Skin epidermis (tissue), 12 donors: ENCODE measurements around the gene KCND1.
A peak's percentile ranks its signal among the peaks of the same experiment; 100 is the strongest.

Source experiments
- H3K27ac ChIP-seq, 21 experiments: fragments of 200-600 bp; sonication (generic) in 11 of 21; one replicate each; pipeline ENCODE4 v1.5.0; 2020; ENCODE audit warnings: mild to moderate bottlenecking in 3 of 21, inconsistent platforms in 2 of 21, moderate library complexity in 2 of 21
- H3K4me3 ChIP-seq, 7 experiments: fragments of 200-600 bp; sonication (generic) in 2 of 7; one replicate each; pipeline ENCODE4 v1.5.0; 2020; ENCODE audit warnings: inconsistent platforms in 2 of 7, mild to moderate bottlenecking in 2 of 7, moderate library complexity in 1 of 7

The KCND1 gene

DNA sequence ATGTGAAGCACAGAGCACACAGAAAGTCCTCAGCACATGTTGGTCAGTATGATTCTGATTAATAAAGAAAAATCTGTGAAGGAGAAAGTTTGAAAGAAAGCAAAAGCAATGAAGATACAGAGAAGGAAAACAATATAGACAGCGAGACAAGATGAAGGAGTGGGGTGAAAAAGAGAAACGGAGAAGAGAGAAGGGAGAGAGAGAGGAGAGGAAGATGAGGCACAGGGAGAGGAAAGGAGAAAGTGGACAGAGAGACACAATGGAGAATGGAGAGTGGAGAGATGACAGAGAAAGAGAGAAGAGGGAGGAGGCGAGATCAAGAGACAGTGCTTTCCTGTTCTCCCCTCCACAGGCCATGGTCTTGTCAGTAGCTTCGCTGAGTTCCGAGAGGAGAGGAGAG, 3.9 kb upstream of the KCND1 start:
- H3K4me3 ChIP-seq, result no peak overlapping the region

DNA sequence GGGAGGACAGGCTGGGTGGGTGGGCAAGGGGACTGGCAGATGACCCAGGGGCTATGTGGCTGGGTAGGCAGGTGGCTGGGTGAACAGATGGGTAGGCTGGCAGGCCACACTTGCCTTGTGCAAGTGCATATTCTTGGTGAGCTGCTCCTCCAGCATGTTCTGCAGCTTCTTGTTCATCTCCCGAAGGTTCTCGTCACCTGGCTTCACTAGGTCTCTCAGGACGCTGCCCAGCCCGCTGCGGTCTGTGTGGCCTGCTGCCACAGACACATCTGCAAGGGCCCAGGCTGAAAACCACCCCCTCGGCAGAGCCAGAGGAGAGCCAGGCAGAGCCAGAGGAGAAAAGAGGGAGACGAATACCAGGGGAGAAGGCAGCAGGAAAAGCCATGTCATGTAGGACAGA, 3.4 kb upstream of the KCND1 start:
- no peak overlapping the region for H3K4me3 ChIP-seq
- no peak overlapping the region for H3K27ac ChIP-seq

More for the DNA sequence above, 3.9 kb upstream of the KCND1 start:
- H3K27ac ChIP-seq, result no peak overlapping the region

- Histone ChIP-seq H3K27ac (no peak overlapping the region), H3K4me3 (no peak overlapping the region)
These were observed 2.9 kb upstream of the KCND1 start for GRCh38 chrX:48974574-48974973.

- Histone ChIP-seq H3K4me3 (no peak overlapping the region), H3K27ac (no peak overlapping the region)
These were observed 2.4 kb upstream of the KCND1 start for GRCh38 chrX:48974033-48974432.

DNA sequence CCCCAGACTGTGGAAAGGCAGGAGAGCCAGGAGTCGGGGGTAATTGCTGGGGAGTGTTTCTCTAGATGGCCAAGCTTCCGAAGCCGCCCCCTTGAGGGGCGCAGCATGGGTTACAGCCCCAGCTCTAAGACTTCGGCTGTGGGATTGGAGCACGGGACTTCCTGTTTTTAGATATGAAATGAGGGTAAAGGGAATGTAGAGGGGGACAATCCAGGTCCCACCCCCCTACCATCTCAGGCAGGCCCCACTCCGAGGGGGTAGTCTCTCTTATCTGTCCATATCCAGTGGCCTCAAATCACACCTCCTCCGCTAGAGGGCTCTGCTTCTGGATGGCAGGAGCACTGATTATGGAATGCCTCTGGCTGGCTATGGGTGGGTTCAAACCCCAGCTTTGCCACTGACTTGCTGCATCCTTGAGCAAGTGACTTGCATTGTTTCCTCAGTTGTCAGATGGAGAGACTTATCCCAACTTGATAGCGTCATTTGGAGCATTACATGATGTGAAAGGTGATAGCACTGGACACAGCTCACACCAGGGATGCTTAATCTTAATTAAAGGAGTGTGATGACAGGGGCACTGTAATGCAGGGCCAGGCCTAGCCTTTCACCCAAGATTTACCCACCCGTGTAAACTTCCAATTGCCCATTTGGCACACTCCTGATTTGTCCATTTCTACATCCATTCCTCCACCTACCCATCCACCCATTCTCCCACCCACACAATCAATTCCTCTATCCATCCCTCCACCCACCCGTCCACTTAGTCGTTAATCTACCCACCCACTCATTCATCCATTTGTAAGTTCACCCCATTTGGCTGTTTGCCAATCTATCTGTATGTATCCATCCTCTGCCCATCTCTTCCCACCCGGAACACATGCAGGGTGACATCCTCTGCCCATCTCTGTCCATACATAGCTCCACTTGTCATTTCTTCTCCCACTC, 848 bp upstream of the KCND1 start:
- peak overlapping the region; percentile 8 to 30 (median 11) for H3K4me3 ChIP-seq
- peak overlapping the region in 5 of 21 experiments; percentile 5 to 49 (median 17) for H3K27ac ChIP-seq

- Histone ChIP-seq H3K4me3 (no peak overlapping the region), H3K27ac (no peak overlapping the region)
These were observed 2.2 kb downstream of the KCND1 start for GRCh38 chrX:48969471-48969870.

DNA sequence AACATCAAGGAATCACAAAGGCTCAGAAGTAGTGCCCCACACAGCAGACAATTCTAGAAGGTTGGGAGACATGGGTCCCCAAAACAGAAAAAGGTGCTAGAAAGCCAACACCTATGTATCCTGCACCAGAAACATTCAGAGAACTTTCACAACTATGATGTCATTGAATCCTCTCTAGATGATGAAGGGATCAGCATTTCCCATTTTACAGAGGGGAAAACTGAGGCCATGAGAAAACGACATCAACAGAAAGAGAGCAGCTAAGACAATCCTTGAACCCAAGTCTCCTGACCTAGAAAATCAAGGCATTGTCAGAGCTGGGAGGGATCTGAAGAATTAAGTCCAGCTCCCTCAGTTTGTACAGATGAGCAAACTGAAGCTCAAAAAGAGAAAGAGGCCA, 3.3 kb downstream of the KCND1 start:
- H3K27ac ChIP-seq, result no peak overlapping the region
- H3K4me3 ChIP-seq, result no peak overlapping the region

DNA sequence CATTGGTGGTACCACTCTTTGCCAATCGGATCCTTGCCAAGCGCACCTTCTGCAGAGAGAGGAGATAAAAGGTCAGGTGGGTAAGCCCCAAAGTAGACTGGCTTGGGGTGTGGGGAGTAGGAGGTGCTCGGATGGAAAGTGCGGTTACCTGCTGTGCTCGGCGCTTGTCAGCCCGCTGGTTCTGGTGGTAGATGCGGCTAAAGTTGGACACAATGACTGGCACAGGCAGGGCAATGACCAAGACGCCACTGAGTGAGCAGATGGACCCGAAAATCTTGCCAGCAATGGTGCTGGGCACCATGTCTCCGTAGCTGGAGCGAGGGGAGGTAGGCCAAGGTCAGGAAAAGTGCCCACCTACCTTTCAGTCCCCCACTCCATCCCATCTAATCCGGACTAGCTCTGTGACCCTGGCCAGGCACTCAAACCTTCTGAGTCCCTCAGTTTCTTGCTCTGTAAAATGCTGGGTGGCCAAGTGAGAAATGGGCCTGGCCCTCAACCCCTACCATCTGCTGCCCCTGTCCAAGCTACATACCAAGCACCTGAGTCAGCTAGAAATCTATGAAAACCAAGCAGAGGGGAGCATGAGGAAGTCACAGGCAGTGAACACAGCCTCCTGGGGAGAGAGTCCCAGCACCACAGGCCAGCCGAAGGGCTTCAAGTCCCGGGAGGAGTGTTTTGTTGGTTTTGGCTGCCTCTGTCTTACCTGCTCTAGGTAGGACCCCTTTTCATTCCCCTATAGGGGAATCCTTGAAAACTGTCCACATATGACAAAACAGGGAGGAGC, 4.7 kb downstream of the KCND1 start:
- Histone ChIP-seq H3K4me3 (no peak overlapping the region), H3K27ac (no peak overlapping the region)

- no peak overlapping the region for H3K4me3 ChIP-seq
- no peak overlapping the region for H3K27ac ChIP-seq
These were observed 5.7 kb downstream of the KCND1 start for GRCh38 chrX:48965959-48966358.

DNA sequence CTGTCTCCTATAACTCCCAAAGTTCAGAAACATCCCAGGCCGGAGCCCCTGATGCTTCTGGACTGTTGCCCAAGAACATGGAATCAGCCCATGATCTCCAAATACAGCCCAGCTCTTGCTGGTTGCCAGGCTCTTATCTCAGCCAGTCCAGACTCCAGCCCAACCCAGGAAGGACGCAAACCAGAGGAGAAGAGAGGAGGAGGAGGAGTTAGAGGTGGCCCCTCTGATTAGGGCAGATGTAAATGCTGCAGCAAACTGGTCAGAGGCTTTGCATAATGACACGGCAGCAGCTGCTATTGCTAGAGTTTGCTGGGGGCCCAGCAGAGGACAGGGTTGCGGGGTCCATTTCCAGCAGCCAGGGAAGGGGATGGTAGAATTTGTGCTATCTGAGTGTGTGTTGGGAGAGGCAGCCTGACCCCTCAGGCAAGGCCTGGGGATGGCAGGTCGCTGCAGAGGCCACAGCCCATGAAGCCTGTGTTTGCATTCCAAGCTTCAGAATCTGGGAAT, 10.0 kb downstream of the KCND1 start:
- Histone ChIP-seq H3K27ac (no peak overlapping the region), H3K4me3 (no peak overlapping the region)

DNA sequence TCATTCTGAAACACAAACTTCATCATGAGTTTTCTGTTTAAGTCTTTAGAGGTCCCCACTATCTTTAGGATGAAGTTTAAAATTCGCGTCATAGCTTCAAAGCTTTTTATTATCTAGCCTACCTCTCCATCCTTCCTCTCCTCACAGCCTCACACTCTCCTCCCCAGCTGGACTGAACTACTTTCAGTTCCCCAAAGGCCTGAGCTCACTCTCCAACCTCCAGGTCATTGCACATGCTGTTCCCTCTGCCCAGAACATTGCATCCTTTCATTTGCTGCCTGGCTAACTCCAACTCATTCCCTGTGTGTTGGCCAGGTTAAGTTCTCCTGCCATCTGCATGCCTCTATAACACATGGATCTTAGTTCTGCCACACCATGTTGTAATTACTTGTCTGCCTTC, 11.4 kb downstream of the KCND1 start:
- H3K4me3 ChIP-seq, result no peak overlapping the region
- no peak overlapping the region for H3K27ac ChIP-seq

- Histone ChIP-seq H3K27ac (peak overlapping the region; percentile 31 to 94 (median 87)), H3K4me3 (peak overlapping the region; percentile 36 to 70 (median 55))
These were observed 13.0 kb downstream of the KCND1 start for GRCh38 chrX:48958635-48959094.

DNA sequence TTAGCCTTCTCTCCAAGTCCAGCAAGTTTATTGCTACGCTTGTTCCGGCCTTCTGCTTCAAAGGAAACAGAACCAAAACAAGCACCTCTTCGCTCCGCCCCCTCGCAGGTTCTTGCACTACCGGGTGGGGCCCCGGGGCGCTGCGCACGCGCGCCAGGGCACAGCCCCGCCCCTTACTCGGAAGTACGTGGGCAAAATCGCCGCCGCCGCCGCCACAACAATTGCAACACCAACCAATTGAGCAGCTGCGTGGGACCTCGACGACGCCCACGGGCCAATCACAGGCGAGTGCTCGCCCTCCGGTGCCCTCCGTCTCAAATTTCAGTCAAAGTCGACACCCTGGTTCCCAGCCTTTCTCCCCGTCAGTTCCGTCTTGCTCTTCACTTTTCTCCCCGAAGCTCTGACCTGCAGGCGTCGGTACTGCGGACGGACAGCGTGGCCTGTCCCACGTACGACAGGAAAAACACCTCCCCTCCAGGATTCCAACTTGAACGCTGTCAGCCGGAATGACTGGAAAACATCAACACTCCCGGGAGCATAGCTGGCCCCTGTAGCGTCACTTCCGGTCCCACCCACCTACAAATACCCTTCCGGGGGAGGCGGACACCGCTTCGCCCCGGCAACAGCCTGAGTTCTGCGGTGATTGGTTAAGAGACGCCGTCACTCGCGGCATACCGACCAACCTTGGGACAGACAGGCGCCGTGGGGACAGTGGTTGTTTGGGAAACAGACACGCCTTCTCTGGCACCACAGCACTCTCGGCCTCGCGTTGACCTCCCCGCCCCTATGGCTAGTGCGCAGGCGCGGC, 13.6 kb downstream of the KCND1 start:
- peak overlapping the region; percentile 54 to 75 (median 63) for H3K4me3 ChIP-seq
- peak overlapping the region; percentile 72 to 94 (median 89) for H3K27ac ChIP-seq

- H3K27ac ChIP-seq, result peak within 1 kb of the TSS; percentile 72 to 94 (median 89)
- H3K4me3 ChIP-seq, result peak within 1 kb of the TSS; percentile 54 to 75 (median 63)
These were observed 14.2 kb downstream of the KCND1 start, which contains the start of gene OTUD5 for GRCh38 chrX:48957477-48957826. OTUD5 (minus strand) TSS chrX:48957607; CDS start chrX:48957570, 37 bp downstream.

DNA sequence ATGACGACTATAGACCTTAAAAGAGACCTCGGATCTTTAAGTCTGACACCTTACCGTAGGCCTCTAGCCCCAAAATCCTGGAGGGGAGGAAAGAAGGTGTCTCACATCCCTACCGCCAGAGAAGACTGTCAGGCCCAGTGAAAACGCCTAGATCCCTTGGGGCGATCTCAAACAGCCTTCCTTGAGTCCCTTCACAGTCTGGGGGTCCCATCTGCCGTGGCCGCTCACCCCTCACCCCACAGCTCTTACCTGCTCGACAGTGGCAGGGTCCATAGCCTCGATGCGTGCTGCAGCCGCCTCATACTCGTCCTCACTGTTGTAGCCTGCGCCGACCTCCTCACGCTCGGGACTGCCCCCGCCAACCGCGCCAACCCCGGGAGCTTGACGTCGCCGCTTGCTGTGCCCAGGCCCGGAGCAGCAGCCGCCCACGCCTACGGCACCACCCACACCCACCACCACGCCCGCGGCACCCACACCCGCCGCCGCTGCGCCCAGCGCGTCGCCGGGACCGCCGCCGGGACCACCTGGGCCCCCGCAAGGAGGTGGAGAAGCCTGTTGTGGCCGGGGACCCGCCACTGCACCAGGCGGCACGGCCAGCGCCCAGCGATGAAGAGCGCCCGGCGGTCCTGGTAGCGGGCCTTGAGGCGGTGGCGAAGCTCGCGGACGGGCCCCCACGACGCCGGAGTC, 14.8 kb downstream of the KCND1 start:
- Histone ChIP-seq H3K27ac (peak overlapping the region in 20 of 21 experiments; percentile 39 to 94 (median 89)), H3K4me3 (peak overlapping the region; percentile 54 to 75 (median 63))

GRCh38 chrX:48948589-48948988, 23.1 kb downstream of the KCND1 start:
- Histone ChIP-seq H3K4me3 (no peak overlapping the region), H3K27ac (no peak overlapping the region)

- Histone ChIP-seq H3K27ac (no peak overlapping the region), H3K4me3 (no peak overlapping the region)
These were observed 25.9 kb downstream of the KCND1 start for GRCh38 chrX:48945517-48946348.

DNA sequence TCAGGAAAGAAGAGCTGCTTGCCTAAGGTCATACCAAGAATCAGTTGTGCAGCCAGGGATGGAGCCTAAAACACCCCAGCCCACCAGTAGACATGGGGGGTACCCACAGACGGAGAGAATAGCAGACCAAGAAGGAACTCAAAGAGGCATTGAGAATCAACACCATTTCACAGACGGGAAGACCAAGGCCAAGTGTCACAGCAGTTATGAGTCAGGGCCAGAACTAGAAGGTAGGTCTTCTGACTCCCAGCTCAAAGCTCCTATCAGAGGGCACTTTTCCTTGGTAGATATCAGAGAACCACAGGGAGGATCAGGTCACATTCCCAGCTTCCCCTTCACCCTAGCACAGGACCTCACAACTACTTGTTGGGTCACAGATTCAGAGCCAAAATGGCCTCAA, 28.7 kb downstream of the KCND1 start:
- no peak overlapping the region for H3K4me3 ChIP-seq
- peak overlapping the region in 1 of 21 experiments; percentile 30 for H3K27ac ChIP-seq
